ENCODE data around the gene AGBL1.

- TF ChIP-seq POLR2AphosphoS5 (IDR thresholded peaks at IDR 0.05; ENCODE audit: low read depth, low read length) (no peak), TAF1 (IDR thresholded peaks at IDR 0.05; ENCODE audit: borderline replicate concordance, low read depth, low read length) (no peak)
These were observed 60.2 kb downstream of the AGBL1 start for GRCh38 chr15:86139828-86140227.

Measured in GM12892 (cell line).